Mesendoderm (in vitro differentiated cells): ENCODE data around the gene SPIB.

Source experiments
- DNase-seq: peaks from one replicate; pipeline ENCODE4 v3.0.0; 2013
- H2AK5ac ChIP-seq: 2 replicates; pipeline ENCODE4 v1.6.1; 2013; ENCODE audit warnings: low read length, inconsistent platforms
- H2BK120ac ChIP-seq: 2 replicates; pipeline ENCODE4 v1.6.1; 2013; ENCODE audit warnings: low read depth, mild to moderate bottlenecking, low read length, moderate library complexity, mixed read lengths
- H2BK15ac ChIP-seq: replicated peaks from 2 replicates; pipeline ENCODE4 v1.6.1; 2013; ENCODE audit warnings: low read depth, mild to moderate bottlenecking, moderate library complexity
- H2BK5ac ChIP-seq: 2 replicates; pipeline ENCODE4 v1.6.1; 2013; ENCODE audit warnings: low read length, inconsistent platforms
- H3K18ac ChIP-seq: 2 replicates; pipeline ENCODE4 v1.6.1; 2013; ENCODE audit warnings: mild to moderate bottlenecking, low read length, mixed read lengths
- H3K23ac ChIP-seq: one replicate; pipeline ENCODE4 v1.6.1; 2013; ENCODE audit warnings: low read length
- H3K27ac ChIP-seq: 2 replicates; pipeline ENCODE4 v1.5.1; 2013; ENCODE audit warnings: low read depth, mild to moderate bottlenecking, inconsistent platforms, low read length, moderate library complexity
- H3K27me3 ChIP-seq: 2 replicates; pipeline ENCODE4 v1.6.1; 2013; ENCODE audit warnings: low read length, control low read depth, mild to moderate bottlenecking, inconsistent platforms; ENCODE audit not compliant: insufficient read depth, poor library complexity
- H3K36me3 ChIP-seq: 2 replicates; pipeline ENCODE4 v1.6.1; 2013; ENCODE audit warnings: low read length, inconsistent platforms; ENCODE audit not compliant: control insufficient read depth, insufficient read depth
- H3K4ac ChIP-seq: one replicate; pipeline ENCODE4 v1.6.1; 2013; ENCODE audit warnings: low read depth, mild to moderate bottlenecking, low read length, moderate library complexity
- H3K4me1 ChIP-seq: 2 replicates; pipeline ENCODE4 v1.6.1; 2013; ENCODE audit warnings: low read depth, low read length, inconsistent platforms; ENCODE audit not compliant: control insufficient read depth
- H3K4me2 ChIP-seq: 2 replicates; pipeline ENCODE4 v1.6.1; 2013; ENCODE audit warnings: low read length
- H3K4me3 ChIP-seq: 2 replicates; pipeline ENCODE4 v1.5.1; 2013; ENCODE audit warnings: mild to moderate bottlenecking, low read length
- H3K56ac ChIP-seq: one replicate; pipeline ENCODE4 v1.6.1; 2013; ENCODE audit warnings: low read length
- H3K79me1 ChIP-seq: 2 replicates; pipeline ENCODE4 v1.6.1; 2013; ENCODE audit warnings: low read length, inconsistent platforms
- H3K79me2 ChIP-seq: 2 replicates; pipeline ENCODE4 v1.6.1; 2013; ENCODE audit warnings: mild to moderate bottlenecking, low read length; ENCODE audit not compliant: control insufficient read depth, insufficient read depth
- H3K9ac ChIP-seq: 2 replicates; pipeline ENCODE4 v1.6.1; 2013; ENCODE audit warnings: low read length, inconsistent platforms
- H4K5ac ChIP-seq: one replicate; pipeline ENCODE4 v1.6.1; 2013; ENCODE audit warnings: low read length
- H4K8ac ChIP-seq: one replicate; pipeline ENCODE4 v1.6.1; 2013; ENCODE audit warnings: low read depth, mild to moderate bottlenecking, control low read depth, low read length, moderate library complexity
- WGBS: extraction: QIAGEN DNeasy Blood & Tissue Kit; methylation state at CpG from one replicate; pipeline ENCODE4 v1.1.7; 2013; ENCODE audit warnings: low lambda C conversion rate, missing lambda C conversion rate; ENCODE audit not compliant: insufficient coverage; ENCODE audit errors: extremely low coverage; 5-methylcytosine and 5-hydroxymethylcytosine counted together

The SPIB gene

GRCh38 chr19:50476224-50476906 is 57.6 kb downstream of the SPIB start, which contains the start of the genes EMC10 and GARIN5A:
Gene EMC10, plus strand, starts transcription at chr19:50476507. Its CDS starts 38 bp downstream, at chr19:50476545.
Gene GARIN5A, minus strand, starts transcription at chr19:50476848. Its CDS starts 460 bp downstream, at chr19:50476388.
- H3K27me3 ChIP-seq, result no peaks in the 10 kb centered on the region
- H3K23ac ChIP-seq, result no peak within 1 kb of the TSS
- H3K27ac ChIP-seq, result no peak within 1 kb of the TSS
- DNase-seq, result peak; percentile 98
- no peaks in the 10 kb centered on the region for H3K36me3 ChIP-seq
- H3K56ac ChIP-seq, result peak within 1 kb of the TSS; percentile 93
- no peak within 1 kb of the TSS for H2BK5ac ChIP-seq
- no peak within 1 kb of the TSS for H2AK5ac ChIP-seq
- H3K4ac ChIP-seq, result no peak within 1 kb of the TSS
- no peak within 1 kb of the TSS for H3K18ac ChIP-seq
- peaks cover 10% of the 10 kb centered on the region for H3K79me2 ChIP-seq
- H3K79me1 ChIP-seq, result peaks cover 12% of the 10 kb centered on the region
- no peak within 1 kb of the TSS for H4K5ac ChIP-seq
- H2BK120ac ChIP-seq, result no peak within 1 kb of the TSS
- peak within 1 kb of the TSS; percentile 71 for H3K4me2 ChIP-seq
- H4K8ac ChIP-seq, result no peak within 1 kb of the TSS
- H2BK15ac ChIP-seq, result no peak within 1 kb of the TSS
- H3K9ac ChIP-seq, result peak within 1 kb of the TSS; percentile 91
- H3K4me1 ChIP-seq, result no peaks in the 10 kb centered on the region
- WGBS, result no CpG with 5 or more reads among the region's 58 CpGs
- H3K4me3 ChIP-seq, result peak within 1 kb of the TSS; percentile 88

GRCh38 chr19:50476907-50477238 is 58.1 kb downstream of the SPIB start:
- Histone ChIP-seq H2AK5ac (no peak overlapping the region), H4K5ac (no peak overlapping the region), H3K27me3 (no peaks in the 10 kb centered on the region), H3K4me3 (peak overlapping the region; percentile 88), H3K18ac (no peak overlapping the region), H3K79me2 (peaks cover 10% of the 10 kb centered on the region), H2BK15ac (no peak overlapping the region), H3K23ac (no peak overlapping the region), H2BK5ac (no peak overlapping the region), H3K4ac (no peak overlapping the region), H3K36me3 (no peaks in the 10 kb centered on the region), H3K9ac (peak overlapping the region; percentile 91), H2BK120ac (no peak overlapping the region), H4K8ac (no peak overlapping the region), H3K4me1 (no peaks in the 10 kb centered on the region), H3K27ac (no peak overlapping the region), H3K4me2 (peak overlapping the region; percentile 71), H3K79me1 (peaks cover 12% of the 10 kb centered on the region), H3K56ac (no peak overlapping the region)
- DNase-seq, result no peak
- WGBS, result no CpG with 5 or more reads among the region's 20 CpGs

GRCh38 chr19:50477751-50478515 is 59.2 kb downstream of the SPIB start:
- Histone ChIP-seq H3K9ac (no peak overlapping the region), H4K5ac (no peak overlapping the region), H3K18ac (no peak overlapping the region), H3K79me2 (peaks cover 10% of the 10 kb centered on the region), H3K4ac (no peak overlapping the region), H3K27me3 (no peaks in the 10 kb centered on the region), H2AK5ac (no peak overlapping the region), H3K4me2 (no peak overlapping the region), H3K79me1 (peaks cover 12% of the 10 kb centered on the region), H3K4me3 (no peak overlapping the region), H3K36me3 (peaks cover under 1% of the 10 kb centered on the region), H3K27ac (no peak overlapping the region), H2BK120ac (no peak overlapping the region), H3K4me1 (no peaks in the 10 kb centered on the region), H3K56ac (no peak overlapping the region), H3K23ac (no peak overlapping the region), H2BK15ac (no peak overlapping the region), H4K8ac (no peak overlapping the region), H2BK5ac (no peak overlapping the region)
- WGBS, result no CpG with 5 or more reads among the region's 17 CpGs
- DNase-seq, result no peak

- Histone ChIP-seq H3K4me3 (no peak overlapping the region), H2BK5ac (no peak overlapping the region), H3K23ac (no peak overlapping the region), H3K4me2 (no peak overlapping the region), H3K9ac (no peak overlapping the region), H4K8ac (no peak overlapping the region), H4K5ac (no peak overlapping the region), H3K79me1 (peaks cover 12% of the 10 kb centered on the region), H3K4ac (no peak overlapping the region), H3K36me3 (peaks cover 2% of the 10 kb centered on the region), H3K79me2 (peaks cover 10% of the 10 kb centered on the region), H3K18ac (no peak overlapping the region), H3K27me3 (no peaks in the 10 kb centered on the region), H3K56ac (no peak overlapping the region), H2BK15ac (no peak overlapping the region), H3K4me1 (no peaks in the 10 kb centered on the region), H3K27ac (no peak overlapping the region), H2AK5ac (no peak overlapping the region), H2BK120ac (no peak overlapping the region)
- WGBS, result no CpG with 5 or more reads among the region's 19 CpGs
- DNase-seq, result peak; percentile 79
These were observed 60.4 kb downstream of the SPIB start for GRCh38 chr19:50478901-50479715.

- WGBS, result no CpG with 5 or more reads among the region's 16 CpGs
- Histone ChIP-seq H3K23ac (no peak overlapping the region), H3K79me2 (peaks cover 10% of the 10 kb centered on the region), H3K36me3 (peaks cover 2% of the 10 kb centered on the region), H3K56ac (no peak overlapping the region), H3K9ac (no peak overlapping the region), H3K4me1 (no peaks in the 10 kb centered on the region), H3K27me3 (no peaks in the 10 kb centered on the region), H2AK5ac (no peak overlapping the region), H4K5ac (no peak overlapping the region), H2BK15ac (no peak overlapping the region), H4K8ac (no peak overlapping the region), H3K4me2 (no peak overlapping the region), H2BK120ac (no peak overlapping the region), H3K4me3 (no peak overlapping the region), H3K18ac (no peak overlapping the region), H3K4ac (no peak overlapping the region), H2BK5ac (no peak overlapping the region), H3K27ac (no peak overlapping the region), H3K79me1 (peaks cover 12% of the 10 kb centered on the region)
- DNase-seq, result no peak
These were observed 61.1 kb downstream of the SPIB start for GRCh38 chr19:50479761-50480251.
